Liver (tissue), 9 donors: Measurements from ENCODE around the gene ADAM29. TPM values are rescaled to one million over a fixed set of nuclear protein-coding genes. Genes with fewer than 3 reads are reported as not detected.
"Not testable (repeated sequence)": the region's sequence is repeated elsewhere in the genome, so short reads cannot be mapped to it uniquely, and the experiment has no call there.

Experiments
- DNase-seq: peaks from one replicate; pipeline ENCODE4 v3.0.0-alpha.2; 2017; ENCODE audit warnings: low spot score
- H3K27ac ChIP-seq, 2 donors: one replicate each; pipeline ENCODE4 v1.7.0; 2013; ENCODE audit warnings: inconsistent platforms in 2 of 2, low read length in 2 of 2, control low read depth in 1 of 2, low read depth in 1 of 2, mild to moderate bottlenecking in 1 of 2
- H3K27me3 ChIP-seq, 4 donors: one replicate each; pipeline versions ENCODE4 v1.6.1 to v1.7.0; 2013; ENCODE audit warnings: low read length in 3 of 4, inconsistent platforms in 1 of 4, mild to moderate bottlenecking in 1 of 4, moderate library complexity in 1 of 4; ENCODE audit not compliant: control insufficient read depth in 4 of 4, insufficient read depth in 4 of 4
- H3K36me3 ChIP-seq, 4 donors: one replicate each; pipeline versions ENCODE4 v1.6.1 to v1.7.0; 2013; ENCODE audit warnings: low read length in 3 of 4, mild to moderate bottlenecking in 3 of 4, low read depth in 1 of 4, moderate library complexity in 1 of 4; ENCODE audit not compliant: control insufficient read depth in 4 of 4, insufficient read depth in 3 of 4
- H3K4me1 ChIP-seq, 4 donors: one replicate each; pipeline versions ENCODE4 v1.6.1 to v1.7.0; 2013; ENCODE audit warnings: low read length in 3 of 4, mild to moderate bottlenecking in 3 of 4, moderate library complexity in 1 of 4; ENCODE audit not compliant: control insufficient read depth in 4 of 4, insufficient read depth in 4 of 4
- H3K4me3 ChIP-seq, 3 donors: one replicate each; pipeline versions ENCODE4 v1.6.1 to v1.7.0; 2013; ENCODE audit warnings: low read length in 3 of 3, control low read depth in 1 of 3, low read depth in 1 of 3, mild to moderate bottlenecking in 1 of 3
- H3K9ac ChIP-seq, 2 donors: one replicate each; pipeline ENCODE4 v1.7.0; 2013; ENCODE audit warnings: low read length in 2 of 2, mild to moderate bottlenecking in 2 of 2, moderate library complexity in 2 of 2, control low read depth in 1 of 2, low read depth in 1 of 2
- H3K9me3 ChIP-seq, 4 donors: one replicate each; pipeline versions ENCODE4 v1.6.1 to v1.7.0; 2013; ENCODE audit warnings: low read length in 3 of 4; ENCODE audit not compliant: control insufficient read depth in 4 of 4
- ATF3 ChIP-seq: IDR thresholded peaks from 2 replicates; pipeline ENCODE4 v1.6.1; 2016; ENCODE audit warnings: antibody characterized with exemption
- CTCF ChIP-seq: fragments of 150-350 bp; IDR thresholded peaks from 2 replicates; pipeline ENCODE4 v1.5.1; 2017; ENCODE audit warnings: improper control_type of control experiment, low read depth, low read length; ENCODE audit not compliant: missing input control
- EGR1 ChIP-seq, 2 donors: IDR thresholded peaks; 2 replicates each; pipeline ENCODE4 v1.6.1; 2016 to 2018; ENCODE audit warnings: antibody characterized with exemption in 2 of 2, low read depth in 2 of 2
- FOXA1 ChIP-seq: IDR thresholded peaks from 2 replicates; pipeline ENCODE4 v1.6.1; 2016; ENCODE audit warnings: antibody characterized with exemption
- FOXA2 ChIP-seq: IDR thresholded peaks from 2 replicates; pipeline ENCODE4 v1.6.1; 2016; ENCODE audit warnings: antibody characterized with exemption
- GABPA ChIP-seq, 2 donors: IDR thresholded peaks in 1 of 2; conservative IDR thresholded peaks in 1 of 2; 2 replicates each; pipeline ENCODE4 v1.6.1; 2016; ENCODE audit warnings: antibody characterized with exemption in 2 of 2, mild to moderate bottlenecking in 1 of 2, moderate library complexity in 1 of 2
- HNF4A ChIP-seq, 2 donors: conservative IDR thresholded peaks; 2 replicates each; pipeline ENCODE4 v1.6.1; 2016; ENCODE audit warnings: antibody characterized with exemption in 2 of 2, mild to moderate bottlenecking in 2 of 2
- HNF4G ChIP-seq: IDR thresholded peaks from 2 replicates; pipeline ENCODE4 v1.6.1; 2016; ENCODE audit warnings: antibody characterized with exemption
- JUND ChIP-seq, 2 donors: IDR thresholded peaks; 2 replicates each; pipeline ENCODE4 v1.6.1; 2016; ENCODE audit warnings: antibody characterized with exemption in 2 of 2
- MAX ChIP-seq: IDR thresholded peaks from 2 replicates; pipeline ENCODE4 v1.6.1; 2016; ENCODE audit warnings: antibody characterized with exemption
- NR2F2 ChIP-seq: IDR thresholded peaks from 2 replicates; pipeline ENCODE4 v1.6.1; 2016; ENCODE audit warnings: antibody characterized with exemption
- RAD21 ChIP-seq, 2 donors: IDR thresholded peaks; 2 replicates each; pipeline ENCODE4 v1.6.1; 2016; ENCODE audit warnings: antibody characterized with exemption in 2 of 2, mild to moderate bottlenecking in 2 of 2
- RXRA ChIP-seq, 2 donors: IDR thresholded peaks; 2 replicates each; pipeline ENCODE4 v1.6.1; 2017 to 2018; ENCODE audit warnings: antibody characterized with exemption in 2 of 2, mild to moderate bottlenecking in 1 of 2
- SP1 ChIP-seq: IDR thresholded peaks from 2 replicates; pipeline ENCODE4 v1.6.1; 2018; ENCODE audit warnings: antibody characterized with exemption, mild to moderate bottlenecking
- TAF1 ChIP-seq: conservative IDR thresholded peaks from 2 replicates; pipeline ENCODE4 v1.6.1; 2016; ENCODE audit warnings: antibody characterized with exemption, mild to moderate bottlenecking
- YY1 ChIP-seq: IDR thresholded peaks from 2 replicates; pipeline ENCODE4 v1.6.1; 2016; ENCODE audit warnings: antibody characterized with exemption, mild to moderate bottlenecking
- WGBS: extraction: QIAGEN DNeasy Blood & Tissue Kit; methylation state at CpG from one replicate; pipeline ENCODE4 v1.1.7; 2013; 5-methylcytosine and 5-hydroxymethylcytosine counted together
- polyA plus RNA-seq, 2 donors: library from polyadenylated mRNA; stranded (reverse) in 1 of 2; unstranded in 1 of 2; fragments of 200-250 nt in 1 of 2; fragments of >200 nt in 1 of 2; fragmentation: Nextera tagmentation in 1 of 2; extraction: Ambion mirVana in 1 of 2; gene quantifications; one replicate each; pipeline versions ENCODE4 v1.2.1 to v1.2.3, GENCODE V29; 2013 to 2015
- total RNA-seq, 2 donors: library from RNA; depleted of rRNA; stranded (reverse); fragments of >200 nt; gene quantifications; one replicate each; pipeline ENCODE4 v1.2.3, GENCODE V29; 2014
- TF ChIP-seq, protein P1 (sequence below): IDR thresholded peaks from 2 replicates; pipeline ENCODE4 v1.6.1; 2016; ENCODE audit warnings: antibody characterized with exemption, mild to moderate bottlenecking
- TF ChIP-seq, protein P2 (sequence below): IDR thresholded peaks from 2 replicates; pipeline ENCODE4 v1.6.1; 2016; ENCODE audit warnings: antibody characterized with exemption
- donor health status: healthy.
- donor health status: healthy.
- donor health status: healthy.
- donor health status: healthy.
- donor health status: healthy.

ADAM29 gene
- total and polyA plus RNA-seq, 4 donors: not detected

GRCh38 chr4:174870311-174870710, 47.8 kb upstream of the ADAM29 start:
- 6% methylated on average over 2 of the region's 2 CpGs for WGBS

DNA sequence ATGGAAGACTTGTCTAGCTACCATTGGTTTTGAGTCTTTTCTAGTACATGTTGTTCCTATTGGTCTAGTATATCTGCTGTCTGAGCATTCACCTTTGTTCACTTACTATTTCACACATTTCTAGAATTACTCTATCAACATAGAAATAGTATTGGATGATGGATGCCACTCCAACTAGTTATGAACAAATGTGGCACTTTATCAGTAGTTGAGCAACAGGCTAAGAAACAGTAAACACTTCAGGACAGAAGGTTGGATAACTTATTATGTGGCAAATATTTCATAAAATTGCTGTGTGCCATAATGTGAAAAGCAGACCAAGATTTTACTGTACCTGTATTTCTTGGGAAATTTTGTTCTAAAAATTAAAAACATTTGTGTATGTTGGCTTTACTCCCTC, 46.8 kb upstream of the ADAM29 start:
- H3K4me1 ChIP-seq: peaks cover 2 to 11% (median 6%) of the 10 kb centered on the region in 4 donors
- no peak overlapping the region for H3K9ac ChIP-seq
- peaks cover 0 to 2% (median 0%) of the 10 kb centered on the region in 4 donors for H3K9me3 ChIP-seq
- no peaks in the 10 kb centered on the region for H3K27me3 ChIP-seq
- TF ChIP-seq EGR1 (IDR thresholded peaks at IDR 0.05; ENCODE audit: low read depth in 2 of 2) (no peak), GABPA (IDR thresholded peaks at IDR 0.05 in 1 of 2, conservative IDR thresholded peaks at IDR 0.05 in 1 of 2) (no peak), NR2F2 (no peak), TAF1 (no peak), ATF3 (no peak), RAD21 (IDR thresholded peaks at IDR 0.05) (no peak), JUND (IDR thresholded peaks at IDR 0.05) (no peak), RXRA (IDR thresholded peaks at IDR 0.05) (no peak), MAX (no peak), HNF4G (no peak), SP1 (no peak), CTCF (no peak), HNF4A (conservative IDR thresholded peaks at IDR 0.05) (no peak), FOXA1 (no peak), FOXA2 (no peak), YY1 (no peak)
- TF ChIP-seq, protein P1, sequence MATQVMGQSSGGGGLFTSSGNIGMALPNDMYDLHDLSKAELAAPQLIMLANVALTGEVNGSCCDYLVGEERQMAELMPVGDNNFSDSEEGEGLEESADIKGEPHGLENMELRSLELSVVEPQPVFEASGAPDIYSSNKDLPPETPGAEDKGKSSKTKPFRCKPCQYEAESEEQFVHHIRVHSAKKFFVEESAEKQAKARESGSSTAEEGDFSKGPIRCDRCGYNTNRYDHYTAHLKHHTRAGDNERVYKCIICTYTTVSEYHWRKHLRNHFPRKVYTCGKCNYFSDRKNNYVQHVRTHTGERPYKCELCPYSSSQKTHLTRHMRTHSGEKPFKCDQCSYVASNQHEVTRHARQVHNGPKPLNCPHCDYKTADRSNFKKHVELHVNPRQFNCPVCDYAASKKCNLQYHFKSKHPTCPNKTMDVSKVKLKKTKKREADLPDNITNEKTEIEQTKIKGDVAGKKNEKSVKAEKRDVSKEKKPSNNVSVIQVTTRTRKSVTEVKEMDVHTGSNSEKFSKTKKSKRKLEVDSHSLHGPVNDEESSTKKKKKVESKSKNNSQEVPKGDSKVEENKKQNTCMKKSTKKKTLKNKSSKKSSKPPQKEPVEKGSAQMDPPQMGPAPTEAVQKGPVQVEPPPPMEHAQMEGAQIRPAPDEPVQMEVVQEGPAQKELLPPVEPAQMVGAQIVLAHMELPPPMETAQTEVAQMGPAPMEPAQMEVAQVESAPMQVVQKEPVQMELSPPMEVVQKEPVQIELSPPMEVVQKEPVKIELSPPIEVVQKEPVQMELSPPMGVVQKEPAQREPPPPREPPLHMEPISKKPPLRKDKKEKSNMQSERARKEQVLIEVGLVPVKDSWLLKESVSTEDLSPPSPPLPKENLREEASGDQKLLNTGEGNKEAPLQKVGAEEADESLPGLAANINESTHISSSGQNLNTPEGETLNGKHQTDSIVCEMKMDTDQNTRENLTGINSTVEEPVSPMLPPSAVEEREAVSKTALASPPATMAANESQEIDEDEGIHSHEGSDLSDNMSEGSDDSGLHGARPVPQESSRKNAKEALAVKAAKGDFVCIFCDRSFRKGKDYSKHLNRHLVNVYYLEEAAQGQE: no peak
- TF ChIP-seq, protein P2, sequence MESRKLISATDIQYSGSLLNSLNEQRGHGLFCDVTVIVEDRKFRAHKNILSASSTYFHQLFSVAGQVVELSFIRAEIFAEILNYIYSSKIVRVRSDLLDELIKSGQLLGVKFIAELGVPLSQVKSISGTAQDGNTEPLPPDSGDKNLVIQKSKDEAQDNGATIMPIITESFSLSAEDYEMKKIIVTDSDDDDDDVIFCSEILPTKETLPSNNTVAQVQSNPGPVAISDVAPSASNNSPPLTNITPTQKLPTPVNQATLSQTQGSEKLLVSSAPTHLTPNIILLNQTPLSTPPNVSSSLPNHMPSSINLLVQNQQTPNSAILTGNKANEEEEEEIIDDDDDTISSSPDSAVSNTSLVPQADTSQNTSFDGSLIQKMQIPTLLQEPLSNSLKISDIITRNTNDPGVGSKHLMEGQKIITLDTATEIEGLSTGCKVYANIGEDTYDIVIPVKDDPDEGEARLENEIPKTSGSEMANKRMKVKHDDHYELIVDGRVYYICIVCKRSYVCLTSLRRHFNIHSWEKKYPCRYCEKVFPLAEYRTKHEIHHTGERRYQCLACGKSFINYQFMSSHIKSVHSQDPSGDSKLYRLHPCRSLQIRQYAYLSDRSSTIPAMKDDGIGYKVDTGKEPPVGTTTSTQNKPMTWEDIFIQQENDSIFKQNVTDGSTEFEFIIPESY: no peak
- H3K27ac ChIP-seq: no peak overlapping the region
- no peak for DNase-seq
- H3K36me3 ChIP-seq: no peaks in the 10 kb centered on the region
- H3K4me3 ChIP-seq: no peak overlapping the region

More at GRCh38 chr4:174870311-174870710, 47.8 kb upstream of the ADAM29 start:
- TF ChIP-seq FOXA2: peak; percentile 34
- TF ChIP-seq CTCF: no peak
- TF ChIP-seq HNF4A (conservative IDR thresholded peaks at IDR 0.05): peak in 1 of 2 donors; percentile 51
- no peak for DNase-seq
- H3K36me3 ChIP-seq: no peaks in the 10 kb centered on the region
- H3K27ac ChIP-seq: no peak overlapping the region
- H3K9ac ChIP-seq: no peak overlapping the region
- peaks cover 2 to 11% (median 6%) of the 10 kb centered on the region in 4 donors for H3K4me1 ChIP-seq
- no peaks in the 10 kb centered on the region for H3K27me3 ChIP-seq
- no peaks in the 10 kb centered on the region for H3K9me3 ChIP-seq
- no peak overlapping the region for H3K4me3 ChIP-seq

GRCh38 chr4:174873146-174873545, 45.0 kb upstream of the ADAM29 start:
- not testable (repeated sequence) for H3K9ac ChIP-seq, H3K9me3 ChIP-seq, H3K27ac ChIP-seq, H3K4me3 ChIP-seq, H3K36me3 ChIP-seq, H3K27me3 ChIP-seq, DNase-seq
- peaks cover 2 to 11% (median 6%) of the 10 kb centered on the region in 4 donors for H3K4me1 ChIP-seq
- WGBS: 71% methylated on average over 3 of the region's 4 CpGs
